ENCODE results near the gene HOXB2.

Gene HOXB2

GRCh38 chr17:48551596-48552465 is 6.9 kb upstream of the HOXB2 start:
- DNase-seq = no peak

GRCh38 chr17:48551214-48551555 is 6.3 kb upstream of the HOXB2 start:
- no peak for DNase-seq

- no peak for DNase-seq
Measured at GRCh38 chr17:48550502-48551213, 5.7 kb upstream of the HOXB2 start.

- DNase-seq = no peak
Measured at GRCh38 chr17:48549914-48550501, 5.1 kb upstream of the HOXB2 start.

GRCh38 chr17:48549281-48549630 is 4.3 kb upstream of the HOXB2 start:
- DNase-seq = no peak

- DNase-seq = no peak
Measured at GRCh38 chr17:48548523-48549280, 3.8 kb upstream of the HOXB2 start.

GRCh38 chr17:48547808-48548522 is 3.1 kb upstream of the HOXB2 start:
- peak; percentile 36 to 51 for DNase-seq

GRCh38 chr17:48546924-48547807 is 2.3 kb upstream of the HOXB2 start:
- DNase-seq = no peak

GRCh38 chr17:48546137-48546923 is 1.4 kb upstream of the HOXB2 start:
- no peak for DNase-seq

GRCh38 chr17:48545539-48545938 is 630 bp upstream of the HOXB2 start:
- DNase-seq = no peak

GRCh38 chr17:48544349-48545021 is 424 bp downstream of the HOXB2 start:
- DNase-seq = peak; percentile 50 to 54

- DNase-seq = peak; percentile 54 to 64
Measured at GRCh38 chr17:48543854-48544348, 1.0 kb downstream of the HOXB2 start.

GRCh38 chr17:48543107-48543853 is 1.6 kb downstream of the HOXB2 start:
- peak; percentile 56 to 71 for DNase-seq

GRCh38 chr17:48542698-48543106 is 2.2 kb downstream of the HOXB2 start:
- no peak for DNase-seq

GRCh38 chr17:48542114-48542656 is 2.7 kb downstream of the HOXB2 start:
- peak; percentile 37 to 41 for DNase-seq

- peak; percentile 49 to 53 for DNase-seq
Measured at GRCh38 chr17:48541577-48542113, 3.3 kb downstream of the HOXB2 start.

GRCh38 chr17:48541036-48541576 is 3.8 kb downstream of the HOXB2 start:
- no peak for DNase-seq

GRCh38 chr17:48540213-48540612 is 4.7 kb downstream of the HOXB2 start:
- no peak for DNase-seq
